Jurkat, Clone E6-1 (cell line): ENCODE measurements around the gene CORO1C. TPM values are rescaled to one million over a fixed set of nuclear protein-coding genes. Genes with fewer than 3 reads are reported as not detected.
"Not testable (repeated sequence)": the region's sequence is repeated elsewhere in the genome, so short reads cannot be mapped to it uniquely, and the experiment has no call there.

ENCODE experiments used
- DNase-seq: peaks from one replicate; pipeline ENCODE4 v3.0.0-alpha.2; 2011; ENCODE audit warnings: low read depth, low spot score
- H3K4me3 ChIP-seq: 2 replicates; pipeline ENCODE4 v1.5.1; 2011; ENCODE audit warnings: mild to moderate bottlenecking, low read length, control low read depth, moderate library complexity
- polyA plus RNA-seq: library from polyadenylated mRNA; unstranded; fragments of >200 nt; gene quantifications from one replicate; pipeline ENCODE4 v1.2.1, GENCODE V29; 2012; ENCODE audit warnings: missing spikeins; ENCODE audit not compliant: insufficient read length, insufficient read depth

Gene CORO1C
- polyA plus RNA-seq, result 87.2 TPM

DNA sequence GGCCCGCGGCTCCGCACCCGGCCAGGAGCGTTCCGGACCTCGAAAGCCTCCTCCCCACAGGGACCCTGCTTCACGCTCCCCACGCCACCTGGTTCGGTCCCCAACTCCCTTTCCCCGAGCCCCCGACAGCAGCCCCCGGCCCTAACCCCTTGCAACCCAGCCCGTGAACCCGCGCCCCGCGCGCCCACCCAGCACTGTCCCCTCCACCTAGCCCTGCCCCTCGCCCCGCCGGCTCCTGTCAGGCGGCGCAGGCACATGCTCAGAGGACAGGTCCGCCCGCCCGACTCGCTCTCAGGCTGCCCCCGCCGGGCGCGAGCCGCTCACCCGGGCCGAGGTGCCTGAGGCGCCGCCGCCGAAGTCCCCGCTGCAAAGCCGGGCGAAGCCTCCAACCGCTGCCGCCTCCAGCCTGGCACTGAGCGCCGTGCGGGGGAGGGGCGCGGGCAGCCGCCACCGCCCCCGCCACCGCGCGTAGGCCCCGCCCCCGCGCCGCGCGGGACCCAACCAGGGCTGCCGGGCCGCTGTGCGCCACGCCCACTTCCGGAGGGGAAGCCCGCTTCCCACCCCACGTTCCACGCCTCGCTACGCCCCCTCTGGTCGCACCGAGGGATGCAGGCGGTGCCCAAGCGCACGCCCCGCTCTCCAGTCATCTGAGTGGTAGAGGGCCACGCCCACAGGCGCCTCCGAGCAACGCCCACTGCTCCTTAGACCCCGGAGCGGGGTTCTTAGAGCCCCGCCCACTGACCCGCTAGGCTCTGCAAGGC is at the start of gene CORO1C:
TSS of gene CORO1C (minus strand) at position 414 of the 761 bp plus-strand sequence. CDS start 30,200 bp downstream, outside the sequence.
- DNase-seq, result peak; percentile 90
- H3K4me3 ChIP-seq, result peak within 1 kb of the TSS; percentile 76

- no peak for DNase-seq
- no peak overlapping the region for H3K4me3 ChIP-seq
These were observed 48.8 kb upstream of the CORO1C start for GRCh38 chr12:108779998-108780688.

GRCh38 chr12:108778053-108778452 is 46.7 kb upstream of the CORO1C start:
- no peak overlapping the region for H3K4me3 ChIP-seq
- DNase-seq, result no peak

GRCh38 chr12:108777156-108777555 is 45.8 kb upstream of the CORO1C start:
- no peak overlapping the region for H3K4me3 ChIP-seq
- DNase-seq, result no peak

DNA sequence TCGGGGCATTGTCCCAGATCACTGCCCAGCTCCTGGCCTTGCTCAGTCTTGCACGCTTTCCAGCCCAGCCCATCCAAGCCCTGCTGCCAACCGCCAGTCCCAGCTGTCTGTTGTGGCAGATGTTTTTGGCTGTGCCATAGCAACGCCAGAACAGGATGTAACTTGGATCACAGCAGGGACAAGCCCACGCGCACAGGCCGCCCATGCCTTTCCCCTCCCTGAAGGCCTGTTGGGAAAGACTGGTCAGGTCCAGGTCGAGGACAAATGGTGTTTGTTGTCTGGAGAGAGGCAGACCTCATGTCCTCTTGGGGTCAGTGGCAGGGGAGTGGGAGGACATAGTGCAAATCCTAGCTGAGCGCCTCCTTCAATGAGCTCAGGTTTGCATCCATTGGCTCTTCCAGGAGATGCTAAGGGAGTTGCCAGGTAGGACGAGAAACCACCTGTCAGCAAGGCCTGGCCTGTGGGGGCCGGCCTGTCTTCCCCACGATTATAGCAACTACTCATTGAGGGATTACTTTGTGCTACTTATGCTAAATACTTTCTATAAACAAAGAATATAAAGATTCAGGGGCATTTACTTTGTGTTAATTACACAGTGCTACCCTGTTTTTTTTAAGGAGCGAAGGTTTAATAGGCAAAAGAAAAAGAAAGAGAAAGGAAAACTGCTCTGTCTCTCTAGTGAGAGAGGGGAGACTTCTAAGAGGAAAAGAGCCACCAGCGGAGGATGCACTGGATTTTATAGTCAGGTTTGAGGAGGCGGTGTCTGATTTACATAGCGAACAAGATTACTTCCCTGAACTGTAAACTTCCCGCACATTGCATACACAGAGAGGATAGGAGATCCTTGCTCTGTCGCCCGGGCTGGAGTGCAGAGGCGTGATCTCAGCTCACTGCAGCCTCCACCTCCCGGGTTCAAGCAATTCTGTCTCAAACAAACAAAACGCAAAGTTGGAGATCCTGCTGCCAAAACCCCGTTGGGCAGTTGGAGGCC is 42.8 kb upstream of the CORO1C start:
- H3K4me3 ChIP-seq, result no peak overlapping the region
- peak; percentile 6 for DNase-seq

DNA sequence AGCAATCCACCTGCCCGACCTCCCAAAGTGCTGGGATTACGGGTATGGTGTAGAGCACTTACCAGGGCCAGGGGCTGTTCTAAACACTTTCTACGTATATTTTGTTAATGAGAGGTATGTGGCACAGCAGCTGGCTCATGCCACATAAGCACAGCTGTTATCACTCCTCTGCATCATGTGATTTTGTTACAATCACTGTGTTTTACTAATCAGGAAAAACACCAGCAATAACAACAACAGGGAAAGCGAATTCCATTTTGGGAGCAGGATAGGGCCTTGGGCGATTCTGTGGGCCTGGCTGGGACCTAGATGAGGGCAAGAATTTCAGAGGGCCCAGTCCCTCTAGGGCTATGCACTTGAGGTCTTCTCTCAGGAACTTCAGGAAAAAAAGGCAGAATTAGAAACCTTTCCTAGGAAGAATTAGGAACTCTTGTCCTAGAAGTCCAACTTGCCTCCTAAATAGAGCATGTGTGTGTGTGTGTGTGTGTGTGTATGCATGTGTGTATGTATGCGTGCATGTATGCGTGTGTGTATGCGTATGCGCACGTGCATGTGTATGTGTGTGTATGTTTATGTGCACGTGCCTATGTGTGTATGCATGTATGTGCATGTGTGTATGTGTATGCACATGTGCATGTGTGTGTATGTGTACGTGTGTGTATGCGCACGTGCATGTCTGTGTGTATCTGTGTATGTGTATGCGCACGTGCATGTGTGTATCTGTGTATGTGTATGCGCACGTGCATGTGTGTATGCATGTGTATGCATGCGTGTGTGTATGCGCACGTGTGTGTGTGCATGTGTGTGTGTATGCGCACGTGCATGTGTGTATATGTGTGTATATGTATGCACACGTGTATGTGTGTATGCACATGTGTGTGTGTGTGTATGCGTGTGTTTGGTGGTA is 41.8 kb upstream of the CORO1C start:
- no peak for DNase-seq
- H3K4me3 ChIP-seq, result no peak overlapping the region

DNA sequence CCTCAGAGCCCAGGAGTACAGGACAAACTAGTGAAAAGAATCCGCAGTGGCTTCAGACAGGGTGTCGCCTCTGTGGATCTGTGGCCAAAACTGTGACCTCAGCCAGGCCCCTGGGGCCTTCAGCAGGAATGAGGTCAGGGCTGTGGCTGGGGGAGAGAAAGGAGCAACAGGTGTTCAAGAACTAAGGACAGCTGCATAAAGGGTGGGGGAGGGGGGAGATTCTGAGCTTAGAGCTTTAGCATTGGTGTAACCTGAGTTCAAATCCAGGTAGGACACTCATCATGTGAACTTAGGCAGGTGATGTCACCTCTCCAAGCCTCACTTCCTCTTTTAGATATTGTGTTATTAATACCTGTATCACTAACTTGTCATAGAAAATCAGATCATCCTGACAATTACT is 40.9 kb upstream of the CORO1C start:
- no peak overlapping the region for H3K4me3 ChIP-seq
- DNase-seq, result peak; percentile 15

GRCh38 chr12:108771835-108772234 is 40.5 kb upstream of the CORO1C start:
- DNase-seq, H3K4me3 ChIP-seq: not testable (repeated sequence)

DNA sequence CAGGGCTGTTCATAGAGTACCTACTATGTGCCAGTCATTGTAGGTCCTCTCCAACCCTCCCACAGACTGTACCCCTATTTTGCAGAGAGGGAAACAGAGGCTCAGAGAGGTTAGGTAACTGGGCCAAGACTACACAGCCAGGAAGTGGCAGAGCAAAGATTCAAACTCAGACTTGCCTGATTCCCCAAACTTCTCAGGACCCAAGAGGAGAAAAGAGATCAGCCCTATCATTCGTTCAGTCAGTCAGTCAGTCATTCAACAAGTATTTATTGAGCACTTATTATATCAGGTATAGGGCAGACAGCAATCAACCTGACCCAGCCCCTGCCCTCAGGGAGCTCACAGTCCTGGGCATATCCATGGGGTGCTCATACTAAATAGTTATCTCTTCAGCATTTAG is 39.6 kb upstream of the CORO1C start:
- no peak overlapping the region for H3K4me3 ChIP-seq
- no peak for DNase-seq

DNA sequence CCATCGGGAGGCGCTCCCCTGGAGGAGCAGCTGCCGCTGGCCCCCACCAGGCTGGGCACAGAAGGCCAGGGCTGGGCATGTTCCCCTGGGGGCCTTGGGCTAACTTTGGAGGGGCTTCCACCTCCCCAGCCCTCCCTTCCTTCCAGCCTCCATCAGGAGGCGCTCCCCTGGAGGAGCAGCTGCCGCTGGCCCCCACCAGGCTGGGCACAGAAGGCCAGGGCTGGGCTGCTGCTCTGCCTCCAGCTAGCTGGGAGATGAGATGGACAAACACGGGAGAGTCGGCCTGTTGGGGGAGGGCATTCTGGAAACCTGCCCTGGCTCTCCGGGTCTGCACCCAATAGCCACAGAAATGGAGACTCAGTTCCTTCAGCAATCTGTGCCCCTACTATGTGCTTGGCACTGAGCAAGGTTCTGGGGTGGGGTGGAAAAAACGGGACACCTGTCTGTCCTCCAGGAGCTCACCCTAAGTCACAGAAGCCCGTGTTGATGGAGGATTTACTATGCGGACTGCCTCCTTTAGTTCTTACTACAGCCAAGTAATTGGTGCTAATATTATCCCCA is 39.0 kb upstream of the CORO1C start:
- no peak for DNase-seq
- no peak overlapping the region for H3K4me3 ChIP-seq

DNA sequence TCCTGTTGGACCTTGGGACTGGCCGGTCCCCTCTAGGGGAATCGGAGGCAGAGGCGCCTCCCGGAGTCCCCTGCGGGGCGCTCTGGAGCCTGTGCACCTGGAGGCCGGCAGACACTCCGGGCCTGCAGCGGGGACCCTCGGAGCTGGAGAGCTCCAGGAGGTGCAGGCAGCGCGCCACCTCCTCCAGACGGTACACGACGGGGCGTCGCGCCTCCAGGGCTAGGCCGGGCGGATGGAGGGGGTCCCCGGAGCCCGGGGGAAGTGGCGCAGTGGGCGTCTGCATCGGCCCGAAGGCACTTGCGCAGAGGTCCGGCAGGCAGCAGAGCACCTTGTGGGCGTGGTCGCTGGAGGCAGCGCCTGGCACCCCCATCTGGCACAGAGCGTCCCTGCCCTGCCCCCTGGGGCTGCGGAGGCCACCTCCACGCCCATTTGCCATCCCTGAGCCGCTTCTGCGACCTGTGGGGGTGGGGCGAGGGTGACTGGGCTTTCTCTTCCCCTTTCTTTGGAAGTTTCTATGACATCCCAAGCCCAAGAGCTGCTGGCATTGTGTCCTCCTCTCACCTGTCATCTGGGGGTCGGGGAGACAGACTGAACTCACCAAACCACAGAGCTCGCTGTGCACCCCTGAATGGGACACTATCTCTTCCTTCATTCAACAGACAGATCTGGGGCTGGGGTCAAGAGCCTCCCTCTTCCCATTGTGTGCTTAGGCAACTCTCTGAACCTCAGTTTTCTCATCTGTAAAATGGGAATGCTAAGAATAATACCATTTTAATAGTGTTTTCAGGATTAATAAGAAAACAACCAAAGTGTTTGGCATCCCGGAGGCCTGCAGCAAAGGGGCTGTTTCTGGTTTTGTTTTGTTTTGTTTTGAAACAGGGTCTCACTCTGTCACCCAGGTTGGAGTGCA is 37.5 kb upstream of the CORO1C start:
- DNase-seq, result no peak
- no peak overlapping the region for H3K4me3 ChIP-seq

GRCh38 chr12:108766294-108766693 is 35.0 kb upstream of the CORO1C start:
- no peak for DNase-seq
- H3K4me3 ChIP-seq, result no peak overlapping the region

DNA sequence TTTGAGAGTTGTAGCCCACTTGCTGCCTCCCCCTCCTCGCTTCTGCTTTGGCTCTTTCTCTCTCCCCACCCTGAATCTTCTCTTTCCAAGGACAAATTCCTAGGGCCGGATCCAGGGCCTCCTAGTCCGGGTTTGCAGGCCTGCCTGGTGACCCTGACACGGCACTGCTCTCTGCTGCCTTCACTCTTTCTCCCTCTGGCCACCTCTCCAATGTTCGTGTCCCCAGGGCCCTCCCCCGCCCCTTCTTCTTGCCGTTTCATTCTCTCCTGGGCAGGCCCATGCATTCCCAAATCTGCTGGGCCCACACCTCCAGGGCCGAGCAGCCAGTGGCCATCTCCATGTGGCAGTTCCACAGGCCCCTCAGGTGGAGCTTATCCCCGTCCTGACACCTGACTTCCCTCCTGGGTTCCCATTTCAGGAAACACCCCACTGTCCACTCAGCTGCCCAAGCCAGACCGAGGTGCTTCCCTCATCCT is 34.0 kb upstream of the CORO1C start:
- H3K4me3 ChIP-seq, result no peak overlapping the region
- no peak for DNase-seq

DNA sequence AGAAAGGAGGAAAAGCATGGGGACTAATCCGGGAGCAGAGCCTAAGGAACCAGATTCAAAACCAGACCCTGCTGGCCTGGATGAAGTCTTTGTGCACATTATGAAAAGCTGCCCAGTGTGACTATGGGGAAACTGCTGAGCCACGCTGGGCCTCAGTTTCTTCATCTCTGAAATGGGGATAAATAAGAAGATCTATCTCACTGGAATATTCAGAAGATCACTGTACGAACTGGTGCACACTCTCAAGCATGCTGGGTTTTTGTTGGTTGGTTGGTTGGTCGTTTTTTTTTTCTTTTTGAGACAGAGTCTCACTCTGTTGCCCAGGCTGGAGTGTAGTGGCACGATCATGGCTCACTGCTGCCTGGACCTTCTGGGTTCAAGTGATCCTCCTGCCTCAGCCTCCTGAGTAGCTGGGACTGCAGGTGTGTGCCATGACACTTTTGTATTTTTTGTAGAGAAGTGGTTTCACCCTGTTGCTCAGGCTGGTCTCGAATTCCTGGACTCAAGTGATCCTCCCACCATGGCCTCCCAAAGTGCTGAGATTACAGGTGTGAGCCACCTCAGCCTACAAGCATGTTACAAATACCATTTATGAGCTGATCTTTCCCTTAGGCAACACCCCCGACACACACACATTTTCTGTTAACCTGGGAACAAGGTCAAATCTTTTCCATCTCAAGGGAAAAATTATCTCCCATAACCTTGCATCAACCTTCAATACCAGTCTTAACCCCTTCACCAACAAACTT is 33.4 kb upstream of the CORO1C start:
- H3K4me3 ChIP-seq, result no peak overlapping the region
- no peak for DNase-seq

- H3K4me3 ChIP-seq, result no peak overlapping the region
- no peak for DNase-seq
These were observed 29.9 kb upstream of the CORO1C start for GRCh38 chr12:108761226-108761625.

DNA sequence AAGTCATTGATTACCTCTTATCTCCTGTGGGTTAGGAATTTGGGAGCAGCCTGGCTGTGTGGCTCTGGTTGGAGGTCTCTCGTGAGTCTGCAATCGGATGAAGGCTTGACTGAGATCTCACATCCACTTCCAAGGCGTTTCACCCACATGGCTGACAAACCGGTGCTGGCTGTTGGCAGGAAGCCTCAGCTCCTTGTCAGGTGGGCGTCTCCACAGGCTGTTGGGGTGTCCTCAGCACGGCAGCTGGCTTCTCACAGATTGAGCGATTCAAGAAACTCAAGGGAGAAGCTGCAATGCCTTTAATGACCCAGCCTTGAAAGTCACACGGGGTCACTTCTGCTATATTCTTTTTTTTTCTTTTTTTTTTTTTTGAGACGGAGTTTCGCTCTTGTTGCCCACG is 28.6 kb upstream of the CORO1C start:
- DNase-seq, result no peak
- no peak overlapping the region for H3K4me3 ChIP-seq
